ENCODE data around the gene MED27.

- no peak for TF ChIP-seq RAD21 (IDR thresholded peaks at IDR 0.05; ENCODE audit: insufficient read depth, low read depth, low read length)
- TF ChIP-seq ATF2 (IDR thresholded peaks at IDR 0.05; ENCODE audit: low read length) = no peak
- TF ChIP-seq TAF1 (IDR thresholded peaks at IDR 0.05; ENCODE audit: borderline replicate concordance, low read depth, low read length) = no peak
- TF ChIP-seq ETV6 (conservative IDR thresholded peaks at IDR 0.05 in 1 of 2, IDR thresholded peaks at IDR 0.05 in 1 of 2; ENCODE audit: borderline replicate concordance in 1 of 2, low read depth in 1 of 2) = no peak
- TF ChIP-seq ZNF592 (IDR thresholded peaks at IDR 0.05) = no peak
- no peak for TF ChIP-seq HDAC6 (IDR thresholded peaks at IDR 0.05; ENCODE audit: unreplicated experiment)
These were observed 188.1 kb downstream of the MED27 start for GRCh38 chr9:131891598-131891997.
